Measurements from ENCODE around the gene RBM4.
A peak's percentile ranks its signal among the peaks of the same experiment; 100 is the strongest.
"Not testable (repeated sequence)": the region's sequence is repeated elsewhere in the genome, so short reads cannot be mapped to it uniquely, and the experiment has no call there.

The RBM4 gene

DNA sequence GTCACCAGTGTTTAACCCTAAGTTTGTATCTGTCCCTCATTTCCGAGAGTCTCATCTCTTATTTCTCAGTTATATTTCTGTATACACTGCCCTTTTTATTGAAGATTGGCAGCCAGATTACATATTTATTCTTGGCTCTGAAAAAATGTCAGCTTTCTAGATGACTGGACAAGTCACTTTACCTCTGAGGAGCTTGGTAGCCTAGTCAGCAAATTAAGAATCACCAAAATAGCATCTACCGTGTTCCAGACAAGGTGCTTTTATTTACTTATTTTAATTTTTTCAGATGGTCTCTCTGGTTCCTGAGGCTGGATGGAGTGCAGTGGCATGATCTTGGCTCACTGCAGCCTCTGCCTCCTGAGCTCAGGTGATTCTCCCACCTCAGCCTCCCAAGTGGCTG is 5.6 kb upstream of the RBM4 start:
- Histone ChIP-seq H3K27ac (ENCODE audit: low read depth, low read length) (no peak overlapping the region), H2AFZ (ENCODE audit: low read length, unreplicated experiment) (no peak overlapping the region), H3K4me3 (ENCODE audit: low read depth, low read length) (no peak overlapping the region), H3K79me2 (ENCODE audit: control insufficient read depth, insufficient read depth, low read length, unreplicated experiment) (peaks cover 74% of the 10 kb centered on the region), H3K4me1 (ENCODE audit: control insufficient read depth, insufficient read depth, low read length, unreplicated experiment) (peaks cover 6% of the 10 kb centered on the region), H3K27me3 (ENCODE audit: insufficient read depth, low read length) (no peaks in the 10 kb centered on the region), H3K36me3 (ENCODE audit: insufficient read depth, low read length) (peaks cover 31% of the 10 kb centered on the region)

GRCh38 chr11:66636411-66636810 is 2.1 kb upstream of the RBM4 start:
- Histone ChIP-seq H3K36me3 (ENCODE audit: insufficient read depth, low read length) (peaks cover 21% of the 10 kb centered on the region), H3K27ac (ENCODE audit: low read depth, low read length) (peak overlapping the region; percentile 6; the same call in 1 of the 2 replicates), H3K27me3 (ENCODE audit: insufficient read depth, low read length) (no peaks in the 10 kb centered on the region), H2AFZ (ENCODE audit: low read length, unreplicated experiment) (no peak overlapping the region), H3K79me2 (ENCODE audit: control insufficient read depth, insufficient read depth, low read length, unreplicated experiment) (peaks cover 72% of the 10 kb centered on the region), H3K4me3 (ENCODE audit: low read depth, low read length) (no peak overlapping the region), H3K4me1 (ENCODE audit: control insufficient read depth, insufficient read depth, low read length, unreplicated experiment) (peaks cover 23% of the 10 kb centered on the region)

- no peaks in the 10 kb centered on the region for H3K27me3 ChIP-seq (ENCODE audit: insufficient read depth, low read length)
- no peak overlapping the region for H2AFZ ChIP-seq (ENCODE audit: low read length, unreplicated experiment)
- H3K36me3 ChIP-seq (ENCODE audit: insufficient read depth, low read length): peaks cover 23% of the 10 kb centered on the region
- peak overlapping the region; percentile 41 for H3K27ac ChIP-seq (ENCODE audit: low read depth, low read length)
- peaks cover 35% of the 10 kb centered on the region for H3K4me1 ChIP-seq (ENCODE audit: control insufficient read depth, insufficient read depth, low read length, unreplicated experiment)
- peak overlapping the region; percentile 60 for H3K4me3 ChIP-seq (ENCODE audit: low read depth, low read length)
- peaks cover 73% of the 10 kb centered on the region for H3K79me2 ChIP-seq (ENCODE audit: control insufficient read depth, insufficient read depth, low read length, unreplicated experiment)
These were observed 836 bp upstream of the RBM4 start for GRCh38 chr11:66637557-66638176.

GRCh38 chr11:66639066-66639813 is 737 bp downstream of the RBM4 start:
- Histone ChIP-seq H3K27ac (ENCODE audit: low read depth, low read length) (peak overlapping the region; percentile 78), H2AFZ (ENCODE audit: low read length, unreplicated experiment) (peak overlapping the region; percentile 3), H3K36me3 (ENCODE audit: insufficient read depth, low read length) (peaks cover 37% of the 10 kb centered on the region), H3K79me2 (ENCODE audit: control insufficient read depth, insufficient read depth, low read length, unreplicated experiment) (peaks cover 77% of the 10 kb centered on the region), H3K4me3 (ENCODE audit: low read depth, low read length) (peak overlapping the region; percentile 84), H3K4me1 (ENCODE audit: control insufficient read depth, insufficient read depth, low read length, unreplicated experiment) (peaks cover 44% of the 10 kb centered on the region), H3K27me3 (ENCODE audit: insufficient read depth, low read length) (no peaks in the 10 kb centered on the region)

DNA sequence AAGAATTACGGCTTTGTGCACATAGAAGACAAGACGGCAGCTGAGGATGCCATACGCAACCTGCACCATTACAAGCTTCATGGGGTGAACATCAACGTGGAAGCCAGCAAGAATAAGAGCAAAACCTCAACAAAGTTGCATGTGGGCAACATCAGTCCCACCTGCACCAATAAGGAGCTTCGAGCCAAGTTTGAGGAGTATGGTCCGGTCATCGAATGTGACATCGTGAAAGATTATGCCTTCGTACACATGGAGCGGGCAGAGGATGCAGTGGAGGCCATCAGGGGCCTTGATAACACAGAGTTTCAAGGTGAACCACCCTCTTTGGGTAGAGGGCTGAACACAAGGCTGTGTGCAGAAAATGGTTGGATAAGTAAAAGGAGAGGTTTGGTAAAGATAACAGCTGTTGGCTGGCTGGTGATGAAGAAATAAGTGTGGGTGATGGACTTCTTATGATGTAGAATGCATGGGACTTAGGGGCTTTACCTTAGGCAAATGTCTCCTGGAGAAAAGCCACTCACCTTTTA is 1.4 kb downstream of the RBM4 start:
- peaks cover 49% of the 10 kb centered on the region for H3K4me1 ChIP-seq (ENCODE audit: control insufficient read depth, insufficient read depth, low read length, unreplicated experiment)
- H3K27ac ChIP-seq (ENCODE audit: low read depth, low read length): not testable (repeated sequence)

GRCh38 chr11:66641834-66642233 is 3.3 kb downstream of the RBM4 start:
- Histone ChIP-seq H3K27ac (ENCODE audit: low read depth, low read length) (no peak overlapping the region), H3K36me3 (ENCODE audit: insufficient read depth, low read length) (peaks cover 60% of the 10 kb centered on the region), H3K4me3 (ENCODE audit: low read depth, low read length) (peak overlapping the region; percentile 84), H3K79me2 (ENCODE audit: control insufficient read depth, insufficient read depth, low read length, unreplicated experiment) (peaks cover 84% of the 10 kb centered on the region), H2AFZ (ENCODE audit: low read length, unreplicated experiment) (no peak overlapping the region), H3K4me1 (ENCODE audit: control insufficient read depth, insufficient read depth, low read length, unreplicated experiment) (peaks cover 54% of the 10 kb centered on the region), H3K27me3 (ENCODE audit: insufficient read depth, low read length) (no peaks in the 10 kb centered on the region)

More for the DNA sequence above, 1.4 kb downstream of the RBM4 start:
- Histone ChIP-seq H3K4me3 (ENCODE audit: low read depth, low read length) (peak overlapping the region; percentile 84), H3K36me3 (ENCODE audit: insufficient read depth, low read length) (peaks cover 40% of the 10 kb centered on the region), H3K79me2 (ENCODE audit: control insufficient read depth, insufficient read depth, low read length, unreplicated experiment) (peaks cover 78% of the 10 kb centered on the region)
- H3K27me3 ChIP-seq (ENCODE audit: insufficient read depth, low read length); H2AFZ ChIP-seq (ENCODE audit: low read length, unreplicated experiment): not testable (repeated sequence)

- H3K27me3 ChIP-seq (ENCODE audit: insufficient read depth, low read length): no peaks in the 10 kb centered on the region
- peaks cover 90% of the 10 kb centered on the region for H3K79me2 ChIP-seq (ENCODE audit: control insufficient read depth, insufficient read depth, low read length, unreplicated experiment)
- H2AFZ ChIP-seq (ENCODE audit: low read length, unreplicated experiment): no peak overlapping the region
- peaks cover 48% of the 10 kb centered on the region for H3K4me1 ChIP-seq (ENCODE audit: control insufficient read depth, insufficient read depth, low read length, unreplicated experiment)
- H3K27ac ChIP-seq (ENCODE audit: low read depth, low read length): no peak overlapping the region
- H3K4me3 ChIP-seq (ENCODE audit: low read depth, low read length): no peak overlapping the region
- peaks cover 69% of the 10 kb centered on the region for H3K36me3 ChIP-seq (ENCODE audit: insufficient read depth, low read length)
These were observed 5.4 kb downstream of the RBM4 start for GRCh38 chr11:66643745-66644437.

DNA sequence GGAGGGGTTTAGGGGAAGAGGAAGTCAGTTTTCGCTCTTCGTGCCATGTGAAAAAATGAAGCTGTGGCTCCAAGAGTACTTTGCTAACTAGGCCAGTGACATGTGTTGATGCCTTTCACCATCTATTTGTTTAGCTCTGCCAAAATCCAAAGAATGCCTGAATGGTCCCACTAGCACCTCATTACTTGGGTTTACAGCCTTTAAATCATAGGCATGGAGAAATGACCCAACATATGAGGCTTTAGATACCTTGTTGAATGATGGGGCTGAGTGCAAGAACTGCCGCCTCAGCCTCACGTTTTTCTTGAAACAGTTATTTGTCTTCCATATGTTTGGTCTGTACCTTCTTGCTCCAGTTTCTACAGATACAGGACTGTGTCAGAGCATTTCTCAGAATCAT is 8.3 kb downstream of the RBM4 start:
- Histone ChIP-seq H3K36me3 (ENCODE audit: insufficient read depth, low read length) (peaks cover 71% of the 10 kb centered on the region), H3K4me3 (ENCODE audit: low read depth, low read length) (no peak overlapping the region), H3K4me1 (ENCODE audit: control insufficient read depth, insufficient read depth, low read length, unreplicated experiment) (peaks cover 27% of the 10 kb centered on the region), H3K79me2 (ENCODE audit: control insufficient read depth, insufficient read depth, low read length, unreplicated experiment) (peaks cover 71% of the 10 kb centered on the region), H3K27me3 (ENCODE audit: insufficient read depth, low read length) (no peaks in the 10 kb centered on the region), H2AFZ (ENCODE audit: low read length, unreplicated experiment) (no peak overlapping the region), H3K27ac (ENCODE audit: low read depth, low read length) (no peak overlapping the region)

DNA sequence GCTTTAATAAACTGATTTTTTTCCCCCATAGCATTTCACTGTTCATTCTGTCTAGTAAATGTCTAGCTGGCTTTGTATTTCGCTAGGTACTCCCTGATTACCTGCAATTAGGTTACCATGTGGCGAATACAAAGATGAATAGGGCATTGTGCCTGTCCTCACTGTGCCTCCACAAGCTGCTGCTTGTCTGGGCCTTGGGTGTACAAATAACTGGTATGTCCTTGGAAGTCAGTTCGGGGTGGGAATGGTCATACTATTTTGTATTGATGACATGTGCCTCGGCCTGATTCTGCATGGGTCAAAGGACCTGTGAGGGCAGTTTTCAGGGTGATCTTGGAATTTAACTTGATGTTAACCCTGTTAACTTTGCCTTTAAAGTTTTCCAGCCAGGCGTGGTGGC is 11.4 kb downstream of the RBM4 start:
- H3K27ac ChIP-seq (ENCODE audit: low read depth, low read length): no peak overlapping the region
- peaks cover 42% of the 10 kb centered on the region for H3K36me3 ChIP-seq (ENCODE audit: insufficient read depth, low read length)

GRCh38 chr11:66651016-66651415 is 12.5 kb downstream of the RBM4 start:
- no peak overlapping the region for H3K4me3 ChIP-seq (ENCODE audit: low read depth, low read length)
- no peak overlapping the region for H3K27ac ChIP-seq (ENCODE audit: low read depth, low read length)
- no peaks in the 10 kb centered on the region for H3K27me3 ChIP-seq (ENCODE audit: insufficient read depth, low read length)
- H3K4me1 ChIP-seq (ENCODE audit: control insufficient read depth, insufficient read depth, low read length, unreplicated experiment): no peaks in the 10 kb centered on the region
- H2AFZ ChIP-seq (ENCODE audit: low read length, unreplicated experiment): no peak overlapping the region
- H3K36me3 ChIP-seq (ENCODE audit: insufficient read depth, low read length): peaks cover 31% of the 10 kb centered on the region
- H3K79me2 ChIP-seq (ENCODE audit: control insufficient read depth, insufficient read depth, low read length, unreplicated experiment): peaks cover 29% of the 10 kb centered on the region

More for the DNA sequence above, 11.4 kb downstream of the RBM4 start:
- peaks cover 40% of the 10 kb centered on the region for H3K79me2 ChIP-seq (ENCODE audit: control insufficient read depth, insufficient read depth, low read length, unreplicated experiment)
- no peaks in the 10 kb centered on the region for H3K27me3 ChIP-seq (ENCODE audit: insufficient read depth, low read length)
- peaks cover 5% of the 10 kb centered on the region for H3K4me1 ChIP-seq (ENCODE audit: control insufficient read depth, insufficient read depth, low read length, unreplicated experiment)
- no peak overlapping the region for H2AFZ ChIP-seq (ENCODE audit: low read length, unreplicated experiment)
- no peak overlapping the region for H3K4me3 ChIP-seq (ENCODE audit: low read depth, low read length)

All from ACC112 (cell line).